IPS-11a (cell line): ENCODE data around the gene SSBP2.
"Not testable (repeated sequence)": the region's sequence is repeated elsewhere in the genome, so short reads cannot be mapped to it uniquely, and the experiment has no call there.

Source experiments
- H3K4me3 ChIP-seq: one replicate; pipeline ENCODE4 v1.5.1; 2013; ENCODE audit warnings: low read depth, low read length, control low read depth

Gene SSBP2

DNA sequence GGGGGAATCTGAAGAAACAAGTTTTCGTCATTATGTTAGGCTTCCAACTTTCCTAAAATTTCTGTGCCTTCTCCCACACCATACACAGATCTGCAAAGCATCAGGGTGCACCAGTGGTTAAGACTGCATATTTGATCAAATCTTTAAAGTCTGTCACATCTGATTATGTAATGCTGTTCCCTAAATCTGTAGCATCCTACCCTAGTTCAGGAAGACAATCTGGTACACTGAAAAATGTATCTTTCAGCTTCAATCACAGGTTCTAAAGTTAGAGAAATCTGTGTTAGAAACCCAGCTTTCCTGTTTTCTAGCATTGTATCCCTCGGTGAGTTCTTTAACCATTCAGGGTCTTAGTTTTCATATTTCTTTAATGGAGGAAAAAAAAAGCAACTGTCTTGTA lies 3.9 kb downstream of the SSBP2 start:
- H3K4me3 ChIP-seq = no peak overlapping the region

DNA sequence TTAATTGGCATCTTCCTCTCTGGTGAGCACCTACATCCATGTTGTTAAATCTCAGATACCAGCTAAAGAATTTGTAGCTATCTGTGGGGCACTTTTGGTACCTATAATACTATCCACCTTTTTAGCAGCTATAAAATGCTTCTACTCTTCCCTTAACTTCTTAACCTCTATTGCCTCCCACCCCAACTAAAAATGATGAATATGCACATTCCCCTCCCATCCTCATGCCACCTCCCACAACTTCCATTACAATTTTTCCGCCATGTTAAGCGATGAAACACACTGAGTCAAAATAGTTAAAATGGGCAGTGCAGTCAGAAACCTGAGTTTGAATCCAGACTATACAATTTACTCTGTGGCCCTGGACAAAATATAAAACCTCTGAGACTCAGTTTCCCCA lies 10.1 kb downstream of the SSBP2 start:
- H3K4me3 ChIP-seq = no peak overlapping the region

DNA sequence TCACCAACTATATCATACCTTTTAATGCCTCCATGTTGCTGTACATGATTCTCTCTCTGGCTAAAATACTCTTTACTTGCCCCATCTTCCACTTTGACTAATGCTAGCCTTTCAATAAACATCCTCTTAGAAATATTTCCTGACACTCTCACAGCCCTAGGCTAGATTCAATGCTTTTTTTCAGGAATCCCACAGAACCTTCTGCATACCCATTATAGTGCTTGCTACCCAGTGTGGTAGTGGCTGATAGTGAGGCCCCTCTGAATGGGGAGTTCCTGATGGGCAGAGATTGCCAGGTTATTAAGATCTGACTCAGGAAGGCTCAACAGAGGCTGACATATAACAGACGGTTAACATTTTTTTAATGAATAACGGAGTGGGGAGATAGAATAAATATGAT lies 11.6 kb downstream of the SSBP2 start:
- H3K4me3 ChIP-seq = no peak overlapping the region

DNA sequence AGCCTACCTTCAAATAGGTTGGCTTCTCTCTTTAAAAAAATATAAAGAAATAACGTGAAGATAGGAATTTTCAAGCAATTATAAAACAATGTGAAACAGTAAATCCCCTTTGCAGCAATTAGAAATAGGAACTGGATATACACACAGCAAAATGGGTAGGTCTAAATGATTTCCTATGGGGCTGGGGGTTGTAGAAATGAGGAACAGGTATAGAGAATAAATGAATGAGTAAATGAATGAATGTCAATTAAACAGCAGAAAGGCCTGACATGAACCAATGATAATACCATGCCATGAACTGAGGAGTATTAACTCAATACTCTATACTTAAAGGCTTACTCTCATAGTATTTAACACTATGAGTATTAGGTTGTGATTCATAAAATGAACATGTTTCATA lies 21.6 kb downstream of the SSBP2 start:
- H3K4me3 ChIP-seq = no peak overlapping the region

DNA sequence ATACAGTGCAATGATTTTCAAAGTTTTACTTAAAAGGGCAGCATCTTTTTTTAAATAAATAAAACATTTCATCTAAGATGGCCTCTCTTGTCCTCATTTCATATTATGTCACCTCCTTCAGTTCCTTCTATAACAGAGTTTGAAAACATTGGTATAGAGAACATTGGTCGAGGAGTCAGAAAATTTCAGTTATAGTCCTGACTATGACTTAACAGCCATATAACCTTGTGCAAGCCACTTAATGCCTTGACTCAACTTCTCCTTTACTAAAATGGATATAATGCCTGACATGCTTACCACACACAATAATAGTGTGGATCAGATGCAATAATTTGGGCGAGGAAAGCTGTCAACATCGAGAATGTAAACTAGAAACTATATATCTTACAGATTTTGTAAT lies 22.6 kb downstream of the SSBP2 start:
- H3K4me3 ChIP-seq = no peak overlapping the region

DNA sequence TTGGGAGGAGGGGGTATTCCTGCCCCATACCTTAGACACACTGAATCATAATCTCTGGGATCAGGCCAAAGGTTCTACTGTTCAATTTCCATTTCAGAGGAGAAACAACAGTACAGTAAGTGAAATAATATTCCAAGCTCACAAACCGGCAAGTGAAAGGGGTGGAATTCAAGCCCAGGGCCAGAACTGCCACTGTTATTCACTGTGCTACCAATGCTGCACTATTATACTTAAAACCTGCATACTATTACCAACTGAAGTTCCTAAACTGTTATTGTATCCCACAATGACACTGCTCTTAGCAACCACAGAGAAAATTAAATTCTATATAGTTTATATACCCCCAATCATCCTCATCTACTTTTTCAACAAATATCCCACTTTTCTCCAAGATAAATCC lies 24.6 kb downstream of the SSBP2 start:
- H3K4me3 ChIP-seq = no peak overlapping the region

DNA sequence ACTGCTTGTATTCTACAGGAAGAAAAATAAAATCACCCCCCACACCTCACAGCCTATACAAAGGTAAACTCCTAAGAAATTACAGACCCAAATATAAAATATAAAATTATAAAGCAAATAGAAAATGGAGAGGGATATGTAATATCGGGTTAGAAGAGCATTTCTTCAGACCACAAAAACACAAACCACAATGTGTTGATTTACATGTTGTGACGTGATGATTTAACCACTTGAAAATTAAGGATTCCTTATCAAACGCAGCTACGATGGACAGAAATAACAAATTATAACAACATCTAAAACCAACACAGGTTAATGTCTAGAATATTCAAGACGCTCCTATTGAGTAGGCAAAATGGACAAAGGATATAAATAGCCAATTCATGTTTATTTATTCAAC lies 26.3 kb downstream of the SSBP2 start:
- no peak overlapping the region for H3K4me3 ChIP-seq

DNA sequence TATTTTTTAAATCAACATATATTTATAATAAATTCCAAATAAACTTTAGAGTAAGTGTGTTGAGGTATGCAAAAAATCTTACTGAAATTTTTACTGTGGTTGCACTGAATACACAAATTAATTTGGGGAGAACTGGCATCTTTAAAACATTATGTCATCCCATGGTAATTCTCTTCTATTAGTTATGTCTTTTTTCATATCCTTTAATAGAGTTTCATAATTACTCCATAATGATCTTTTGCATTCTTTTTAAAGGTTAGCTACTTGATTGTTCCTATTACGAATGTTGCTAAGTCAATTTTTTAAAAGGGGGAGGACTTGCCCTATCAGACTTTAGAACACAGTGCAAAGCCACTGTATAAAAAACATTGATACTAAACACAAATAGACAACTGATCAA lies 26.8 kb downstream of the SSBP2 start:
- no peak overlapping the region for H3K4me3 ChIP-seq

DNA sequence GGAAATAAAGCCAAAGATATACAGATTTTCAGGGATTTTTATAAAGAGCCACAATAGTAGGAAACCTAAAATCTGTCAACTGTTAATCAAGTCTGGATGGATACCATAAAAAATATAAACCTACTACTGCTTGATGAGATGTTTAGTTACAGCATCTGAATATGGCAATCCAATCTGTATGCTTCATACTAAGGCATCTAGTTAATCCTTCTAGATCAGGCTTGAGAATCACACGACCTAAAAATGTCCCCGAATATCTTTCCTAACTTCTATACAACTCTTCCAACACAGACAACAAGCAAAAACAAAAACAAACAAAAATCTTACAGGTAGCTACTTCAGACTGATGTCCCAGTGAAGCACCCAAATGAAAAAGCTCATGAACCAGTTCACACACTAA lies 29.8 kb downstream of the SSBP2 start:
- no peak overlapping the region for H3K4me3 ChIP-seq

DNA sequence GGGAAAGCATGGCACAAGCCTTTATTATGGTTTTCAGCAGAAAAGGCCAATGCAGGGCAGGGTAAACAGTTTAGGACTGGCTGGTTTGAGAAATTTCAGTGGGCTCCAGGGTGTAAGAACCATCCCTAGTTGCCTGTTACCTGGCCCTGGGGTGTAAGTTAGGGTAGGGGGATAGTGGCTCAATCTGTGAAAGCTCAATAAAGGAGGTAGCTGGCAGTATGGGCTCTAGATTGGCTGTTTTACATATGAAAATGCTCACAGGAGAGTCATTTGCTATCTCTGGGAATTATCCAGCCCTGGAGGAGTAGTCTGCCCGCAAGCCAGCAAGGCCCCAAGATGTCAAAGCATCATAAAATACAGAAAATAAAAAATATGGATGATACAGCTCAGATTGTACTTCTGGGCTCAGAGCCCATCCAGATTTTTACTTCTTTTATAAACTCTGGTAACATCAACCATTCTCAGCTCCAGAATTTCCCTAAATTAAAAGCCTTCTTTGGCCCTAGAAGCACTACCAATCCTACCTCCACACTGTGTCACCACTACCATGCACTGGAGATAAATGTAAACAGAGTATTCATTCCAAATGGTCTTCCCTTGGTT lies 31.1 kb downstream of the SSBP2 start:
- H3K4me3 ChIP-seq = no peak overlapping the region

DNA sequence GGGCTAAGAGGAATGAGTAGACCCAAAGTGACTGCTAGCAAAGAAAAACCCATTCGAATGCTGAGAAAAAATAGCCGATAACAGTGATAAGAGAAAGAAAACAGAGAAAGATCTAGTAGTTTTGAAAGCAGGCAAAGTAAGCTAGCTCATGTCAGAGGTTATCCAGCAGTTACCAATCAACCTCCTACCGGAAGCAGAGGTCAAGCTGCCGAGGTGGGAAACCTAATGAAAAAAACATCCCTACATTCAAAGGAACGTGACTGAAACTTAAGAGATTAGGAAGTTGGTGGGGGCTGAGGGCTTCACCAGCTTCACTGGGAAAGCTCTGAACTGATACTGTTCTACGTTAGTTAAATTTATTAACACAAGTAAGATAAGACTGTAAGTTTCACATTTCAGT lies 32.6 kb downstream of the SSBP2 start:
- H3K4me3 ChIP-seq = no peak overlapping the region

DNA sequence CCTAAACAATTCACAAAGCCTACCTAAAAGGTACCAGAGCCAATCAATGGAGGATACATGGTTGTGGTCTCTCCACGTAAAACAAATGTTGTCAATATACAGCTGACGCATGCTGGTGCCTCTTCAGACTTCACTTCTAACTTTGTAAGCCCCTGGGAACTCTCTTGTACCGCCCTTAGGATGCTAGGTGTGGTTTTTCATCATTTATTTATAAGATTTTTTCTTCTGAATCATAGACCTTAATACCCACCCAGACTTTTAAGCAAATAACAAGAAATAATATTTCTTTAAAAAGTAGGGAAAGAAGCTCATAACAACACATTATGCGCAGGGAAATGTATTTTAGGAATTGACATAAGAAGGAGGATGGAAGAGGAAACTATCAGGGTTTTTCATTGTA lies 33.0 kb downstream of the SSBP2 start:
- H3K4me3 ChIP-seq = no peak overlapping the region

DNA sequence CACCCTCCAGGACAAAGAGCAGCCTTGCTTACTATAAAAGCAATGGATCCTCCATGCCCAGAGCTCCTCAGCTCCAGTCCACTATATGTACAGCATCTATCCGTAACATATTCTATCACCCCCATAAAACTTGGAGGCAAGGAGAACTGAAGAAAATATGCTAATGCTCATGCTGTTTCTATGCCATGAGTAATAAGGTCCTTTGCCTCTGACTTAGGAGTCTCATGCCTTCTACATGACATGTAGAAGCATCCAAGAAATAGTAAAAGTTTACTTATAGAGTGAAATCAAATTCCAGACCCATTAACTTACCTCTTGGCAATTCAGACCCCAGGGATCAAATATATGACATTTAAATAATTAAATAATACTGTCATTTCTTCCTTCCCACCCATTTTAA lies 33.7 kb downstream of the SSBP2 start:
- H3K4me3 ChIP-seq = no peak overlapping the region

DNA sequence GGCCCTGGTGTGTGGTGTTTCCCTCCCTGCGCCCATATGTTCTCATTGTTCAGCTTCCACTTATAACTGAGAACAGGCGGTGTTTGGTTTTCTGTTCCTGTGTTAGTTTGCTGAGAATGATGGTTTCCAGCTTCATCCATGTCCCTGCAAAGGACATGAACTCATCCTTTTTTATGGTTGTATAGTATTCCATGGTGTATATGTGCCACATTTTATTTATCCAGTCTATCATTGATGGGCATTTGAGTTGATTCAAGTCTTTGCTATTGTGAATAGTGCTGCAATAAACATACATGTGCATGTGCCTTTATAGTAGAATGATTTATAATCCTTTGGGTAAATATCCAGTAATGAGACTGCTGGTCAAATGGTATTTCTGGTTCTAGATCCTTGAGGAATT lies 36.8 kb downstream of the SSBP2 start:
- H3K4me3 ChIP-seq = not testable (repeated sequence)

DNA sequence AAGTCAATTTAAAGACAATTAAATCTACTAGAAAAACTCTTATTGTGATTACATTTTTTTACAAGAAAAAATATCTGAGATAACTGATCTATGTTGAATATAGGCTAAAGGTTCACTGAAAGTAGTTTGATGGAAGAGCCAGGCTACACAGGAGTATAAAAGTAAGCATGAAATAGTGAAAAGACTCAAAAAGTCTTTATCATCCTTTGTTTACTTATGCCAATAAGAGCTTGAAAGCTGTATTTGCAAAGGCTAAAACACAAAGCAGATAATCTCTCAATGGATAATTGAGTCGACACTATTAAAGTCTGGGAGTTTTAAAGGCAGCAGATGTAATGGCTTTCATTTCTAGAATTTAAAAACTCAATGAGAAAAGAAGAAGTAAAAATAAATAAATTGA lies 42.0 kb downstream of the SSBP2 start:
- no peak overlapping the region for H3K4me3 ChIP-seq

DNA sequence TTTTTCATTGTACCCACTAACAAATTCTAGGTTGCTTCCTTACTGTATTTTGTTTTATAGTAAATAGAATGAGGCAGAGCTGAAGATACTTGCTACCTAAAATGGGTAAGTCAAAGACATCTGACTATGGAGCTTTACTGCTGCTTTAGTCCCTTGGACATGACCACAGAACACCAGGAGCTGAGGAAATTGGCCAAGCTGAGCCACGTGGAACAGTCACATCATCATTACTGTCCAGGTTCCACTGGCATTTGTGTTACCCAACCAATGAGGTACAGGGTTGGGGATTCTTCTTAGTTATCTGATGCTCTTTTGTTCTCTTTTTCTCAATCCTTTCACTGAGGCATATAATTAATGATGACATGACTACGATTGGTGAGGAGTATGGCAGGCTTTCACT lies 47.1 kb downstream of the SSBP2 start:
- no peak overlapping the region for H3K4me3 ChIP-seq

DNA sequence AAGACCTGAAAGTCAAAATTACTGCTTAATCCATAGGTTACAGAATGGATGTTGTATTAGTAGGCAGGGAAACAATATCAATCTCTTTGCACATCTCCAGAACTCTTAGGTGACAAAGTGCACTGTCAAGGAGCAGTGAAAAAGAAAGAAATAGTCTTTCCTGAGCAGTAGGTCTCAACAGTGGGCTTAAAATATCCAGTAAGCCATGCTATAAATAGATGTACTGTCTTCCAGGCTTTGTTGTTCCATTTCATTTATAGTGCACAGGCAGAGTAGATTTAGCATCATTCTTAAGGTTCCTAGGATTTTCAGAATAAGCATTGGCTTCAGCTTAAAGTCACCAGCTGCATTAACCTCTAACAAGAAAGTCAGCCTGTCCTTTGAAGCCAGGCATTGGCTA lies 50.7 kb downstream of the SSBP2 start:
- H3K4me3 ChIP-seq = no peak overlapping the region

DNA sequence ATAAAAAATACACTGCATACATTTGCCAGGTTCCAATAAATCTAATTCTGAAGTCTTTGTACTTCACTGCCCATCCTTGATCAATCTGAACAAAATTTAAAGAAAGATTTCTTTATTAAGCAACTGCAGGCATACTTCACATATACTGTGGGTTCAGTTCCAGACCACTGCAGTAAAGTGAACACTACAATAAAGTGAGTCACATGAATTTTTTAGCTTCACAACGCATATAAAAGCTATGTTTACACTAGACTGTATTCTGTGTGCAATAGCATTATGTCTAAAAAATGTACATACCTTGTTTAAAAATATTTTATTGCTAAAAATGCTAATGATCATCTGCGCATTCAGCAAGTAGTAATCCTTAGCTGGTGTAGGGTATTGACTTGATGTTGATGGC lies 52.1 kb downstream of the SSBP2 start:
- no peak overlapping the region for H3K4me3 ChIP-seq

DNA sequence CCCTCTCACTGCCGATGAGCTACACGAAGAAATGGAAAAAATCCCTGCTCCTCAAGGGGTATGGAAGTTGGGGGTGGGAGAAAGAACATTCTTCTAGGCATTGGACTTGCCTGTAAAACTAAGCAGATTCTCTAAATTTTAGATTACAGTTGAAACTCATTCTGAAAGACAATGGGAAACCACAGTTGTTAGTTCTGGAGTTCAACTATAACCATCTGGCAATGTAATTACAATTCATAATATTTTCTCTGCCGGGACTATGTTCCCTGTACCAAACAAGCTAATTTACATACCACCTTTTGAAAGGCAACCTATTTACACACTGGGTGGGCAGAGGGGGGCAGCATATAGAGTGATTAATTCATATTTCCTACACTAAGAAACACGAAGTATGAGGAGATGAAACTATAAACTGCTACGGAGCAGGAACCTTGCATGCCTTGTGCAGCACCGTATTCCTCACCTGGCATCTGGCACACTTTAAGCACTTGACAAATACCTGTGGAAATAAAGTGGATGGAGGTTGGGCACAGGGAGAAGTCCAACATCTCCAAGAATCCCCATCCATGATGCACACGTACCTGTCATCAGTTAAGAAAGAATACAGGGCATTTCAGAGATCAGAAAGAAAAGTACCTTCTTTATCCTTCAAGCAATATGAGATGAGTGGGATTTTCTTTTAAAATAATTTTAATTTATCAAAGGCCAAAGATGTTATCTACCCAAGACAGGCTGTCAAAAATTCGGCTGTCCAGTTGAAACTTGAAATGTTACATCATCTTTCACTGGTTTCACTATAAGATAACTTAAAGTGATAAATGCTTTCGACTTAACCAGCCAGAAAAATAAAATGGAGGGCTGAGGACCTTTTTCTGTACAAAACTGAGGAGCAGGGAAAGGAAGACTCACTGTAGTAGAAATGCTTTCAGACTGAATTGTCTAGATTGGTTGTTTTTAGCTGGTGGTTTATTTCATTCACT lies 54.2 kb downstream of the SSBP2 start:
- no peak overlapping the region for H3K4me3 ChIP-seq

DNA sequence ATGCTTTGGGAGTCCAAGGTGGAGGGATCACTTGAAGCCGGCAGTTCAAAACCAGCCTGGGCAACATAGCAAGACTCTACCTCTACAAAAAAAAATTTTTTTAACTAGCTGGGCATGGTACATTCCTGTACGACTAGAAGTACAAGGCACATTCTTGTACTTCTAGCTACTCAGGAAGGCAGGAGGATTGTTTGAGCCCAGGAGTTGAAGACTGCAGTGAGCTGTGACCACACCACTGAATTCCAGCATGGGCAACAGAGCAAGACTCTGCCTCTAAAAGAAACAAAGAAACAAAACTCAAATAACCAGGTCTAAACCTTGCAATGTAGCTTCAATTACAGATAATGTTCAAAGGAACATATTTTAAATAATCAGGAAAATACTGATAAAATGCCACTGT lies 56.2 kb downstream of the SSBP2 start:
- no peak overlapping the region for H3K4me3 ChIP-seq

DNA sequence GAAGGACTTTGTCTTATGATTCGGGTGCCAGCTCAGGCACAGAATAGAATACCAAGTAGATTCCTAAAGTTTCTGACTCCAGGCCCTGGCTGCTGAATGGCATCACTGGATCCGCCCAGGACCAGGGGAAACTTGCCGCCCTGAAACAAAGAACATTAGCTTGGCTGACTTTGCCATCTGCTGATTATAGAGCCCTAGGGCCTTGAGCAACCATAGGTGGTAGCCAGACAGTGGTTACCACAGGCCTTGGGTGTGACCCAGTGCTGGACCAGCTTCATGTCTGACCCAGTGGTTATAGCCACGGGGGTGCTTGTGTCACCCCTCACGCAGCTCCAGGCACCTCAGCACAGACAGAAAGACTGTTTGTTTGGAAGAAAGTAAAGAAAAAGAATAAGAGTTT lies 62.7 kb downstream of the SSBP2 start:
- no peak overlapping the region for H3K4me3 ChIP-seq

DNA sequence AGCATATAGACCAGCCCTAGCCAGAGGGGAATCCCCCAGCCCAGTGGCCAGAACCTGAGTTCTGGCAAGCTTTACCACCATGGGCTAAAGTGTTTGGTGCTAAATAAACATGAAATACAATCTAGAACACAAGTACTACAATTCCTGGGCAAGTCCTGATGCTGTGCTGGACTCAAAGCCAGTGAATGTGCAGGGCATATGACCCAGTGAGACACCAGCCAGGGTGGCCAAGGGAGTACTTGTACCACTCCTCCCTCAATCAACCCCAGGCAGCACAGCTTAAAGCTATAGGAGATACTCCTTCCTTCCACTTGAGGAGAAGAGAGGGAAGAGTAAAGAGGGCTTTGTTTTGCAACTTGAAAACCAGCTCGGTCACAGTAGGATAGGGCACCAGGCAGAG lies 63.6 kb downstream of the SSBP2 start:
- H3K4me3 ChIP-seq = no peak overlapping the region

DNA sequence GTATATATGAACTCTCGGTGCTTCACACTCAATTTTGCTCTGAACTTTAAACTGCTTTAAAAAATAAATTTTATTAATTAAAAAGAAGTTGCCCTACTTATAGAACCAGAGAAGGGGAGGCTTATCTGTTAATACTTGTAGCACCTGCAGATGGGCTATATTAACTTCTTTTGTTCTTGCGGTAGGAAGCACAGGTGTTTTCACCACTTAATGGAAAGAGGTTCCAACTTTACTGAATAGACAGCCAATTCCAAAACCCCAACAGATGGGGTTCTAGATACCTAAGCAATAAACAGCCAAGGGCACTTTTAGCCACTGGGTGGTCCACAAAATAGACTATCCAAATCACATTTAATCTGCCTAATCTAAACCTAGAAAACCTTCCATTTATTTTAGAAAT lies 65.4 kb downstream of the SSBP2 start:
- no peak overlapping the region for H3K4me3 ChIP-seq
